H1 (cell line): ENCODE results near the gene UBL4A. TPM values are rescaled to one million over a fixed set of nuclear protein-coding genes. Genes with fewer than 3 reads are reported as not detected.

Experiments
- CTCF ChIA-PET: fragments of 300-600 bp; sonication (Branson Sonifier 250); formaldehyde crosslinking; loops from one replicate; lab custom pipeline; 2021; ENCODE audit not compliant: partially characterized antibody; lab: Charles Lee
- POLR2A ChIA-PET: fragments of 300-600 bp; sonication (Branson Sonifier 250); formaldehyde crosslinking; loops from one replicate; lab custom pipeline; 2021; ENCODE audit warnings: inconsistent platforms; ENCODE audit not compliant: partially characterized antibody; lab: Charles Lee
- DNase-seq, 2 experiments: peaks; one replicate each; pipeline versions ENCODE4 v3.0.0 to v3.0.0-alpha.2; 2010 to 2022; ENCODE audit warnings: low spot score in 2 of 2, low read depth in 1 of 2, mixed read lengths in 1 of 2
- FAIRE-seq: peaks from 2 replicates; lab custom pipeline; 2011; peaks lifted over from hg19 to GRCh38; lab: Jason Lieb, UNC
- H2AFZ ChIP-seq: 2 replicates; pipeline ENCODE4 v1.8.1; 2012; ENCODE audit warnings: low read length, inconsistent platforms
- H2AK5ac ChIP-seq: 2 replicates; pipeline ENCODE4 v1.6.1; 2013; ENCODE audit warnings: low read depth, low read length
- H2BK120ac ChIP-seq: replicated peaks from 2 replicates; pipeline ENCODE3; 2013; ENCODE audit warnings: low read depth, low read length, inconsistent platforms
- H2BK12ac ChIP-seq: 2 replicates; pipeline ENCODE4 v1.6.1; 2013; ENCODE audit warnings: low read depth, low read length
- H2BK15ac ChIP-seq: 2 replicates; pipeline ENCODE4 v1.6.1; 2013; ENCODE audit warnings: low read length
- H2BK20ac ChIP-seq: 2 replicates; pipeline ENCODE4 v1.6.1; 2013; ENCODE audit warnings: low read length
- H2BK5ac ChIP-seq: 2 replicates; pipeline ENCODE4 v1.6.1; 2013; ENCODE audit warnings: low read depth, low read length
- H3K14ac ChIP-seq: 2 replicates; pipeline ENCODE4 v1.6.1; 2013; ENCODE audit warnings: inconsistent platforms; ENCODE audit not compliant: insufficient read length
- H3K18ac ChIP-seq: 2 replicates; pipeline ENCODE4 v1.6.1; 2013; ENCODE audit warnings: low read length; ENCODE audit errors: extremely low read depth
- H3K23ac ChIP-seq: 2 replicates; pipeline ENCODE4 v1.6.1; 2013; ENCODE audit warnings: inconsistent platforms; ENCODE audit not compliant: insufficient read length
- H3K23me2 ChIP-seq: 2 replicates; pipeline ENCODE4 v1.6.1; 2013; ENCODE audit warnings: low read depth, low read length
- H3K27ac ChIP-seq: 2 replicates; pipeline ENCODE4 v1.6.1; 2011; ENCODE audit warnings: low read depth, low read length, inconsistent platforms
- H3K27me3 ChIP-seq, 4 experiments: replicated peaks in 1 of 4; 1 replicate in 1 of 4; 2 replicates in 3 of 4; pipeline versions ENCODE4 v1.6.1 to v1.8.1; 2011 to 2013; ENCODE audit warnings: low read length in 3 of 4, mild to moderate bottlenecking in 3 of 4, inconsistent platforms in 2 of 4, mixed read lengths in 2 of 4, moderate library complexity in 1 of 4; ENCODE audit not compliant: control insufficient read depth in 3 of 4, insufficient read depth in 3 of 4; ENCODE audit errors: extremely low read depth in 1 of 4
- H3K36me3 ChIP-seq, 4 experiments: 2 replicates each; pipeline versions ENCODE4 v1.6.1 to v1.8.1; 2011 to 2013; ENCODE audit warnings: mild to moderate bottlenecking in 4 of 4, low read length in 3 of 4, moderate library complexity in 2 of 4, control low read depth in 1 of 4, inconsistent platforms in 1 of 4; ENCODE audit not compliant: insufficient read depth in 4 of 4, control insufficient read depth in 2 of 4
- H3K4ac ChIP-seq: replicated peaks from 2 replicates; pipeline ENCODE3; 2013; ENCODE audit warnings: low read length, low read depth, mixed read lengths, inconsistent platforms; ENCODE audit not compliant: insufficient read length
- H3K4me1 ChIP-seq, 4 experiments: replicated peaks in 1 of 4; 1 replicate in 1 of 4; 2 replicates in 3 of 4; pipeline versions ENCODE4 v1.6.1 to v1.8.1; 2011 to 2013; ENCODE audit warnings: low read length in 3 of 4, inconsistent platforms in 2 of 4, mixed read lengths in 1 of 4; ENCODE audit not compliant: insufficient read depth in 4 of 4, control insufficient read depth in 3 of 4
- H3K4me2 ChIP-seq, 2 experiments: 2 replicates each; pipeline versions ENCODE4 v1.6.1 to v1.8.1; 2011 to 2013; ENCODE audit warnings: low read depth in 2 of 2, low read length in 2 of 2, control low read depth in 1 of 2, inconsistent platforms in 1 of 2, mild to moderate bottlenecking in 1 of 2; ENCODE audit not compliant: insufficient read depth in 1 of 2
- H3K4me3 ChIP-seq, 4 experiments: fragments of 200-600, 300-600 bp in 1 of 4; sonication (generic), shearing (Covaris generic), sonication (Bioruptor Twin) in 1 of 4; 2 replicates each; pipeline versions ENCODE4 v1.5.1 to v1.8.1; 2011 to 2016; ENCODE audit warnings: low read length in 4 of 4, low read depth in 3 of 4, control low read depth in 2 of 4, inconsistent platforms in 2 of 4, mild to moderate bottlenecking in 2 of 4, mixed read lengths in 1 of 4, moderate library complexity in 1 of 4; ENCODE audit not compliant: insufficient read depth in 2 of 4; ENCODE audit errors: extremely low read depth in 1 of 4
- H3K56ac ChIP-seq: replicated peaks from 2 replicates; pipeline ENCODE3; 2013; ENCODE audit warnings: low read depth, mild to moderate bottlenecking, mixed read lengths, low read length, inconsistent platforms; ENCODE audit not compliant: insufficient read length
- H3K79me1 ChIP-seq: 2 replicates; pipeline ENCODE4 v1.6.1; 2013; ENCODE audit warnings: low read depth, low read length, control low read depth
- H3K79me2 ChIP-seq, 2 experiments: 2 replicates each; pipeline versions ENCODE4 v1.6.1 to v1.8.1; 2012 to 2013; ENCODE audit warnings: low read length in 2 of 2, mild to moderate bottlenecking in 2 of 2, inconsistent platforms in 1 of 2; ENCODE audit not compliant: insufficient read depth in 2 of 2, control insufficient read depth in 1 of 2
- H3K9ac ChIP-seq, 4 experiments: replicated peaks in 1 of 4; 1 replicate in 1 of 4; 2 replicates in 3 of 4; pipeline versions ENCODE4 v1.6.1 to v1.8.1; 2011 to 2013; ENCODE audit warnings: low read depth in 3 of 4, low read length in 3 of 4, control low read depth in 2 of 4, mild to moderate bottlenecking in 2 of 4, moderate library complexity in 2 of 4, inconsistent platforms in 1 of 4; ENCODE audit errors: extremely low read depth in 1 of 4
- H3K9me3 ChIP-seq, 2 experiments: 2 replicates each; pipeline versions ENCODE4 v1.6.1 to v1.8.1; 2012 to 2013; ENCODE audit warnings: mild to moderate bottlenecking in 2 of 2, moderate library complexity in 2 of 2, control low read depth in 1 of 2, inconsistent platforms in 1 of 2, low read depth in 1 of 2, low read length in 1 of 2, mixed read lengths in 1 of 2; ENCODE audit not compliant: insufficient read depth in 2 of 2
- H4K20me1 ChIP-seq, 2 experiments: replicated peaks in 1 of 2; 2 replicates each; pipeline versions ENCODE3 to v1.8.1; 2011 to 2013; ENCODE audit warnings: inconsistent platforms in 2 of 2, low read length in 2 of 2, mild to moderate bottlenecking in 1 of 2; ENCODE audit not compliant: insufficient read depth in 2 of 2, control insufficient read depth in 1 of 2
- H4K5ac ChIP-seq: 2 replicates; pipeline ENCODE4 v1.6.1; 2013; ENCODE audit warnings: low read length, low read depth, mixed read lengths, inconsistent platforms; ENCODE audit not compliant: insufficient read length
- H4K8ac ChIP-seq: 2 replicates; pipeline ENCODE4 v1.8.0; 2013; ENCODE audit warnings: mild to moderate bottlenecking, moderate library complexity, low read length, inconsistent platforms; ENCODE audit not compliant: insufficient read depth; ENCODE audit errors: extremely low read depth
- H4K91ac ChIP-seq: replicated peaks from 2 replicates; pipeline ENCODE3; 2013; ENCODE audit warnings: low read length, mixed read lengths, inconsistent platforms; ENCODE audit not compliant: insufficient read length
- SAP30 ChIP-seq: fragments of 300-600 bp; sonication (generic); IDR thresholded peaks from 2 replicates; pipeline ENCODE4 v1.7.1; 2012; ENCODE audit warnings: low read length, moderate library complexity, mild to moderate bottlenecking, inconsistent platforms; ENCODE audit not compliant: insufficient read depth, insufficient replicate concordance
- WGBS, 2 experiments: shearing (Covaris generic) in 1 of 2; methylation state at CpG; one replicate each; pipeline versions ENCODE4 v1.1.6 to v1.1.7; 2013 to 2015; ENCODE audit warnings: low lambda C conversion rate in 2 of 2, mixed read lengths in 2 of 2, inconsistent platforms in 1 of 2, low coverage in 1 of 2, missing lambda C conversion rate in 1 of 2; ENCODE audit not compliant: insufficient replicate concordance in 2 of 2, insufficient coverage in 1 of 2, insufficient read length in 1 of 2; ENCODE audit errors: extremely low coverage in 1 of 2, missing lambda C conversion rate in 1 of 2; 5-methylcytosine and 5-hydroxymethylcytosine counted together
- polyA plus RNA-seq, 7 experiments: library from polyadenylated mRNA; depleted of rRNA in 3 of 7; stranded (reverse) in 5 of 7; unstranded in 2 of 7; fragments of >200 nt in 5 of 7; fragments of 200-250 nt in 2 of 7; gene quantifications; 1 replicate in 5 of 7; 2 replicates in 1 of 7; 4 replicates in 1 of 7; pipeline versions ENCODE4 v1.2.1 to v1.2.3, GENCODE V29; 2011 to 2013; ENCODE audit warnings: missing spikeins in 2 of 7, mixed read lengths in 2 of 7
- total RNA-seq: library from RNA; stranded (reverse); fragmentation: NEBNext Ultra II Directional; extraction: Animal tissue kit (Norgen Biotek cat#: 25700); gene quantifications from 2 replicates; pipeline ENCODE4 v1.2.1, GENCODE V29; 2021

Gene UBL4A
- total and polyA plus RNA-seq, 2 of the 8 experiments (the other 6 are each of a cell fraction or from before 2014, with no cell fraction given): 23.1 to 31.7 TPM

DNA sequence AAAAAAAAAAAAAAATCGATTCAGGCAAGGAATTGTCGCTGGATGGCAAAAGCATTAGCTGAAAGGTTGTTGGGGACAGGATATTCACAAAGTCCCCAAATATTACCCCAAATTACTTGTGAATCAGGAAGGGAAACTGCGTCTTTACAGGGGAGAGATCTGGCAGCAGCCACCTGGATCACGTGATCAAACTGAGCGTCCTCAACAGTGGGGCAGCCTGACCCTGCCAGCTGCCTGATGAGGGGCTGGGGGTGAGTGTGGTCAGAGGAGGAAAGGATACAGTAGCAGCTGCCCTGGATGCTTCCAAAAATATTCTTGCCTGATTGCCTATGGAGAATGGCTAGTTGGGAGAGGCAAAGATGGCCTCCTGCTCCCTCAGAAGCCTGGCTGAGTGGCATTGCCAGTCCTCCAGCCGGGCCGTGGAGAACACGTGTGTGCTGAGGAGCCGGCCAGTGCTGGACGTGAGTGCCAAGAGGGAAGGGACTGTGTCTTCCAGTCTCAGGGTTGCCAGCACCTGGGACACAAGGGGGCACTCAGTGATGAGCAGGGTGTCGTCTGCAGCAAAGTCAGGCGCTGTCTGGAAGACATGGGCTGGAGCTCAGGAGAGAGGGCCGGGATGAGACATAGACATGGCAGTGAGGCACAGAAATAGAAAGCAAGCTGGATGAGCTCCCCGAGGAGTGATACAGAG, 4.4 kb downstream of the UBL4A start:
- no peak overlapping the region for H3K4ac ChIP-seq
- 82% methylated on average over 7 of the region's 14 CpGs; no CpG with 5 or more reads in 1 of the 2 experiments for WGBS, 2 experiments
- H4K20me1 ChIP-seq: peaks cover 0 to 2% of the 10 kb centered on the region in 2 experiments
- H3K79me1 ChIP-seq: no peaks in the 10 kb centered on the region
- no peak overlapping the region for H3K27ac ChIP-seq
- ChIA-PET CTCF (interaction anchor here (0.5 to 2.1 kb wide), 6 partner anchors 21 to 108 kb away, joined by 3 to 8 read pairs (median 3); no protein-coding TSS in a partner anchor), POLR2A (interaction anchor here (1.0 to 1.2 kb wide), 2 partner anchors 48 to 84 kb away, joined by 3 read pairs; partner anchors contain the start of gene RPL10)
- H4K8ac ChIP-seq: no peak overlapping the region
- peaks cover 3% of the 10 kb centered on the region; the same call in 1 of the 2 replicates for H3K23me2 ChIP-seq
- no peak overlapping the region for H4K5ac ChIP-seq
- no peak overlapping the region for H2BK120ac ChIP-seq
- FAIRE-seq (no peak), DNase-seq (no peak)
- no peak overlapping the region for H2AFZ ChIP-seq
- H3K23ac ChIP-seq: no peak overlapping the region
- no peak overlapping the region for H3K14ac ChIP-seq
- no peak overlapping the region for H3K4me3 ChIP-seq
- no peak overlapping the region for H2BK20ac ChIP-seq
- no peak overlapping the region for H3K56ac ChIP-seq
- H2AK5ac ChIP-seq: no peak overlapping the region
- no peak overlapping the region for H2BK12ac ChIP-seq
- H3K18ac ChIP-seq: no peak overlapping the region
- no peaks in the 10 kb centered on the region for H3K27me3 ChIP-seq
- H4K91ac ChIP-seq: no peak overlapping the region
- H3K9ac ChIP-seq: no peak overlapping the region
- no peak overlapping the region for H2BK15ac ChIP-seq
- no peak overlapping the region for H2BK5ac ChIP-seq
- H3K79me2 ChIP-seq: no peaks in the 10 kb centered on the region
- no peaks in the 10 kb centered on the region for H3K9me3 ChIP-seq
- peaks cover 0 to 6% (median 2%) of the 10 kb centered on the region in 4 experiments; a peak in 4 of 7 replicates for H3K4me1 ChIP-seq
- H3K36me3 ChIP-seq: peaks cover 0 to 13% (median 0%) of the 10 kb centered on the region in 4 experiments; a peak in 2 of 8 replicates
- no peak overlapping the region for H3K4me2 ChIP-seq
- no peak for TF ChIP-seq SAP30
